HG03378 (cell line): ENCODE measurements around the gene IL23R.
A peak's percentile ranks its signal among the peaks of the same experiment; 100 is the strongest.

Experiments used
- ATAC-seq: cut with Tn5 transposase; IDR thresholded peaks from one replicate; pipeline ENCODE4 v1.9.1; 2021; ENCODE audit warnings: mild to moderate bottlenecking, moderate library complexity; ENCODE audit not compliant: unreplicated experiment

Gene IL23R

DNA sequence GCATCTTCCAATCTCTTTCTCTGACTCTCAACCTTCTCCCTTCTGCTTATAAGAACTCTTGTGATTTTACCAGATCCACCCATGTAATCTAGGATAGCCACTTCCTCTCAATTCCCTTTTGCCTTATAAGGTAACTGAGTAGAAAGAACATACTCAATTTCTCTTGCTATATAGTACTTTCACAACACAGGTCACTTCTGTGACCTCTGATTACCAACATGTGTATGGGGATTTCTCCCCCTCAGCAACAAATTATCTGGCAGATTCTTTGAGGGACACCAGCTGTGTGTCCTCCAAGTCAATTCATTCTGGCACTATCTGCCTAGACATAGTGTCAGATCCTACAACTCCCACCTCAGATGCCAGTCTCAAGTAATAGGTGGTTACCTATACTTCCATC is 62.5 kb downstream of the IL23R start:
- ATAC-seq = no peak

DNA sequence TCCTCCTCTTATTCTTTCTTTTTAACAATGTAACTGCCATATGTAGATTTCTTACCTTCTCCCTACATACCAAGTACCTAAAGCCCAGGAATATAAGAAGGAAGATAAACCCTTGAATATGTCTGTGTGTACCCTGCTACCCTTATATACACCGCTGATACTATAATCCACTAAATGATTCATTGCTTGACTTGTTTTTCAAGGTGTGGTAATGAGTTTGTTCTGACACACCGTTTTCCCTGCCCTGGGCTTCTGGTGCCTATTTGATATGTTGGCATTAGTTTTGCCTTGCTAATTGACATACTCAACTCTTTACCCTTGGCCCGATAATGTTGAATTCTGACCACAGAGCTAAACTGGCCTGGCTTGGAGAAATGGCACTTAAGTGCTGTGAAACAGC is 64.3 kb downstream of the IL23R start:
- no peak for ATAC-seq

DNA sequence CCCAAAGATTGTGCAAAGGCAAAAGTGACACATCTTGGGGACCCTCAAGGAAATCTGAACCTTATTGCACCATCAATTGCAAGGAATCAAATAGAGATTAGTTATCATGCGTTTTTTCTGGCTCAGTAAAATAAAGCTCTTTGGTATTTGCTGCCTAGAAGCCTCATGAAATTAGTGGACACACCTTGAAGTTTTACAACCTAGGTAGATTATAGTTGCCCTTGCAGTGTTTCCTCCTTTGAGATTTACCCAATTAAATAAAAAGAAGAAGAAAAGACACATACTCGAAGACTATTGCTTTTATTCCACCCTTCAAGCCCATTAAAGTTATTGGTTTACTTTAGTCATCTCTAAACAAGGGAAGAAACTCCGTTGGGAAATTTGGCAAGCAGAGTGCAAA is 70.0 kb downstream of the IL23R start:
- ATAC-seq = no peak

DNA sequence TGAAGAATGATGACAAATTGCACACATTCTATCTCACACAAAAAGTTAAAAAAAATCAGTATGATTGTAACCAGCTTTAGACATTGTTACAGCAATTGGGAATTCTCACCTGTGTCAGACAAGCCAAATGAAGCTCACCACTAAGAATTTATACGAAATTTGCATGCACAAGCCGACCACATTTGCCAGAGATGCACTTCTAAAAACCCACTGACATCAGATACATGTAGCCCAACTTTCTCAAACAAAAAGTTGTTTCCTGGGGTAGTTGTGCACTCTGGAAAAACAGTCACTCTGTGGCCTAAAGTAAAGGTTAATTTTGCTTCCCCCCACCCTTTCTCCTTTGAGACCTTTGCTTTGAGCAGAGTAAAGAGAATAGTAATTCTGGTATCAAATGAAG is 73.5 kb downstream of the IL23R start:
- ATAC-seq = no peak

DNA sequence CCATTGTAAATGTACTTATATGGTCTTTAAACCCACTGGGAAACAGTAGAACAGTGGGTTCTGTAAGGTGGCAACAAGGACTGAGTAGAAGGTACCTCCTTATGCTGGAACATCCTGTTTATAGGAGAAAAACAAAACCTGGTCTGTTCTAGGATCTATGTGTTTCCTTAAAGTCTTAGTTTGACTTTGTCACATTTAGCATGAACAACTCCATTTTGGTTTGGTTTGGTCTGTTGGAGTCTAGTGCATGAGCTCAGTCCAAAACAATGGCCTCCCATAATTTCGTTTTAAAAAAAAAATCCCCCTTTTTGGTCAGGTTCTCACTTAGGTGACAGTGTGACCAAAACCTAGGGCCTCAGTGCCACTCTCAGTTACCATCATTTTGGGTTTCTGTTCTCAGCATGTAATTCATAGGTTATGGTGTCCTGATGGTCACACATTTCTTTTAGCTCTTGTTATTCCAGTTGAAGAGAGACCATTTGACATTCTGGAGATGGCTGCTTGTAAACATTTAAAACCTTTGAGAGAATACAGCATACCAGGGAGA is 75.0 kb downstream of the IL23R start:
- no peak for ATAC-seq

DNA sequence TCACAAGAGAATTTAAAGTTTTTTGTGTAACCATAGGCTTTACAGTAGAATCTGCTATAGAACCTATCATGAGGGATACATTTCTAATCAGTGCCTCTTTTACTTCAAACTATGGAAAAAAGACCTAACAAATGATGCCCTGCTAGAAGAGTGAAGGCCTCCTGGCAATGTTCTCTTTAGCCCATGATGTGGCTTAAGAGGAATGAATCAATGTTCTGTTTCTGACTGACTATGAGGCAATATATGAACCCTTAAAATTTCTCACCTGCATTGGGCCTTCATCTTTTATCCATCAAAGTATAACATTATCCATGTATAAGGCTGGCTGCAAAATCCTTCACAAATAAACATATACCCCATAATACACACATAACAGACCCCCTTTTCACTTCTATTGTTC is 75.8 kb downstream of the IL23R start:
- ATAC-seq = no peak

DNA sequence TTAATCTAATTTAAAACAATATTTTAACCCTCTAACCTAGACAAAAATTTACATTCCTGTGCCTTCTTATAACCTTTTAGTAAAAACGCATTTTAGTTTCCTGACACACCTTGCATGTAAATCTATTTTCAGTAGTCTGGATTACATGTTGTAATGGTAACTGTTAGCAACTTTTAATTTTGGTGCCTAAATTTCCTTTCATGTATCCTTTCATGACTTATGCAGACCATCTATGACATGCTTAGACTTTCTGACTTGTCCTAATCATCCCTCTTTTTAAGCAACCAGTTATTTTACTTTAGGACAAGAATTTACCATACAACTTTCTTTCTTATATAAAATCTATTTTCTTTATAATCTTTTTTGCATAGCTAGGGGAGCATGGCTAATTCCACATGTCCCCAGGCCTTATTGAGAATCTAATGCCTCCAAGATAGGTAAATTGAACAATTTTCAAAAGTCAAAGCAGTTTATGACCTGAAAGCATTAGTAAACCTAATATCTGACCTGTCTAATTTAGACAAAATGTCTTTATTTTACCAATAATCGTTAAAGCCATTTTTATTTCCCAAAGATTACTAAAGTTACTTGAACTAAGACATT is 83.9 kb downstream of the IL23R start:
- no peak for ATAC-seq

DNA sequence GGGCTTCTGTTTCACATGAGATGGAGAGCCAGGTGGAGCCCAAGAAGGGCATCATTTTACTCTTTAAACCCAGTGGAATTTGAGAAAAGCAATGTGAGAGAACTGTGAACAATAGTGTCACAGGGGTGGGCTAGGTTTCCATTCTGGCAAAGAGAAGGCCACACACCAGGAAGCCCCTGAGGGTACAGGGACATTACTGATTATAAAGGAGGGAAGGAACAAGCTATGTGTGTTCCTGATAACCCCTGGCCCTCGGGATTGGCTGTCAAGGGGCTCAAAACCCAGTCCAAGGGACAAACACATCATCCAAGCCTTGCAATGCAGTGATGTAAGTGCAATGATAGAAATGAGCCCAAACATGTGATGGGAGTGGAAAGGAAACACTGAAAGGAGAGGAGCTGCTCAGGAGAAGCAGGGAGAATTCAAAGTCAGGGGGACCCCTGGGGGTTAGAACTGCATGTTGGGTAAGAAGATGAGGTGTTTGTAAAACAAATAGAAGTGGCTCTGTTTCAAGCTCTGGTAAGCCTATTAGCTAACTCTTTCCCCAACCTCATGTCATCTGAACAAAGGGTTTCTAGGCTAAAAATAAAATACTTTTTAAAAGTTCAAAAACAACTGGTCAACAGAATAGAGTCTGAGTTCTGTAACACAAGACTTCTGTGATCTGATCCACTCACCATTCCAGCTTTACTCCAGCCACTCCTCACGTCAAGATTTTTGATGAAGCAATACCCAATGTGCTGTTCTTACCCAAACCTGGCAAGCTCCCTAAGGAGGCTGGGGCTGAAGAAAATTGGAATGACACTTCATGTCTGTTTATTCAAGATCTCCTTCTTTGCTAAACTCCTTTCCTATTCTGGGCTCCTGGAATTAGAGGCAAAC is 90.3 kb downstream of the IL23R start:
- ATAC-seq = no peak

DNA sequence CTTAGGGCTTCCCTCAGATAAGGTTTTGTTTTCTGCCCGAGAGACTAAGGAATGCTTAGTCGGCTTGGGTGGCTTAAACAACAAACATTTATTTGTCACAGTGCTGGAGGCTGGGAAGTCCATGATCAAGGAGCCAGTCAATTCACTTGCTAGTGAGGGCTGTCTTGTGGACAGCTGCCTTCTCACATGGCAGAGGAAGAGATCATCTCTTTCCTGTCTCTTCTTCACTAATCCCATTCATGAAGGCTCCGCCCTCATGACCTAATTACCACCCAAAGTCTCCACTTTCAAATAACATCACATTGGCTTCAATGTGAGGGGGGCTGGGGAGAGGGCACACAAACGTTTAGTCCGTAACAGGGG is 90.9 kb downstream of the IL23R start:
- no peak for ATAC-seq

DNA sequence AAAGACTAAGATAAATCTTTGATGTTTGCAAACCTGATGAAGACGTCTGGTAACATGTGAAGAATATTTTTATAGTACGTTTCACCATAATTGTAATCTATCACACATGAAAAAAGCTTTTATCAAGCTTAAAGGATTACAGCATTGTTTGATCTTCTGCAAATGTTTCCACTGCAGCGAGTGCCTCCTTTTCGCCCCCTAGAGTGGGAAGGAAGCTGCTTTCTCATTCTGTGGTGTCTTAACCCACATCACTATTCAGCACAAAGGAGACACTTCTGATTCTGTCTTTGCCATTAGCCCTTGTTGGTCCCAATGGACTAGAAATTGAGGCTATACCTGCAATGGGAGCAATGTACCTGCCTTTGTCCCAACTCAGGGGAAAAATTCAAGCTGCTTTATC is 95.4 kb downstream of the IL23R start:
- ATAC-seq = no peak

DNA sequence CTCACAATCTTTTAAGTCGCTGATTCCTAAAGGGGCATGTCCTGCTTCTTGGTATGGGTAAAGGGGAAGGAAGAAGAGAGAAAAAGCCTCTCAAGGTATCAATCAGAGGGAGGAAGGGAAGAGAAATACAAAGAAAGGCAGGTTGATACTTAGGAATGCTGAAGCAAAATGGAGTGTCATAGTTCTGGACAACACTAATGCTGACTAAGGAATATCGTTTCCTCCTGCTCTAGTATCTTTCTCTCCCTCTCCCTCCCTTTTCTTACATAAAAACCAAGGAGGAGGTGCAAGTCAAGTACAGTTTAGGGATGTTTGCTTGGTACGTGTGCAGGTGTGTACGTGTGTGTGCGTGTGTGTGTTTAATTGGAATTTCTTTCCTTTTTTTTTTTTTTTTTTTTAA is 96.5 kb downstream of the IL23R start:
- ATAC-seq = no peak

DNA sequence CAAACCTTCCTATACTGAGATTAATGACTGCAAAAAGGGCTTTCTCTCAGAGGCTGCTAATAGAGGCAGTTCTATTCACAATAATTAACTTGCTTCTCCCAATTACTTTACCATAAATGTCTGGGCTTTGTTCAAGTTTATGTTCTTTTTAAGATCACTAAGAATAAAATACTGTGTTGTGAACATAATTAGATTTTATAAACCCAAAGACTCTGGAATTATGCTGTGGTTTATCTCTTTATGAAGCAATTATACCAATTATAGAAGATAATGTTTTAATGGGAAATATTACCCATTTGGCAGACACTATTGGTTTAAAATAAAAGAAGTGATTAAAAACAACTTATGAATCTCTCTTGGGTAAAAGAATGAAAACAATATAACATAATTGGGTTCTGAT is 97.9 kb downstream of the IL23R start:
- ATAC-seq = no peak

DNA sequence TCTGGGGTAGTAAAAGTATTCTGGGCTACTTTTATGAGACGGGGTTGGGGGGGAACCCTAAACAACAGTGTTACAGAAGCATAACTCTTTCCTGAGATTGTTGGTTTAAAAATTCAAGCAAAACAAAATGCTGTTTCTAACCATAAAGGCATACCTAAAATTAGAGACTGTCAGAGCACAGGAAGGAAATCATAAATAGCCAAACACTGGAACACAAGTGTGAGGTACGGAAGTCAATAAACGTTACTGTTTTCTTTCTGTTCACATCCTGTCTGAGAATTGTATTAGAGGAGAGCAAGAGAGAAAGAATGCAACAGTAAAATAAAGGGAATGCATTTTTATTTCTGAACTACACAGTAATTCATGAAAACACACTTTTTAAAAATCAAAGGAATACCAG is 98.6 kb downstream of the IL23R start:
- ATAC-seq = no peak

DNA sequence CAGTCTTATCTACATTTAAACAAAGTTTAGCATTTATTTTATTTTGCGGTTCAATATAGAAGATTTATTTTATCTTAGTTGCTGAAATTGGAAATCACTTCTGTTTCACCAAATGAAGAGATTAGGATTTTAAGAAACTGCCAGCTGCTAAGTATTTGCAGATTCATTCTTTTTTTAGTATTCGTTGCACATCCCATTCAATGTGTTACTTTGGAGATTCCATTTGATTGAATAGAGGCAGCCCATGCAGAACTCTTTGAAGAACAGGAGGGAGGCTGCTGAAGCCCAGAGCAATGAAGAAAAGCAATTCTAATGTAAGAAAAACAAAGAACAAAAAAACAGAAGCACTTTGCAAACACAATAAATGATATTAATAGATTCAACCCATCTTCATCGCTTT is 102.8 kb downstream of the IL23R start:
- ATAC-seq = no peak

DNA sequence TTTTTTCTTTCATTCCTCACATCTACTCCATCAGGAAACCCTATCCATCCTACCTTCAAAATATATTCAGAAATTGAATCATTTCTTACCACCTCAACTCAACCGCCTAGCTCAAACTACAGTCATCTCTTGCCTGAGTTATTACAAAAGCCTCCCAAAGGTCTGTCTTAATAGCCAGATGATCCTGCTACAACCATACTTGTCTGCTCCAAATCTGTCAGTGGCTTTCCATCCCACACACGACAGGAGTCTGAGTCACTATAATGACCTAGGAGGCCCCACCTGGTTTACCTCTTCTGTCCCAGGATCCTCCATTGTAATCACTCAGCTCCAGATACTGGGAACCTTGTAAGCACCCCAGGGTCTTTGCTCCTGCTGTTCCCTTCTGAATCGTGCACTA is 104.3 kb downstream of the IL23R start:
- ATAC-seq = no peak

DNA sequence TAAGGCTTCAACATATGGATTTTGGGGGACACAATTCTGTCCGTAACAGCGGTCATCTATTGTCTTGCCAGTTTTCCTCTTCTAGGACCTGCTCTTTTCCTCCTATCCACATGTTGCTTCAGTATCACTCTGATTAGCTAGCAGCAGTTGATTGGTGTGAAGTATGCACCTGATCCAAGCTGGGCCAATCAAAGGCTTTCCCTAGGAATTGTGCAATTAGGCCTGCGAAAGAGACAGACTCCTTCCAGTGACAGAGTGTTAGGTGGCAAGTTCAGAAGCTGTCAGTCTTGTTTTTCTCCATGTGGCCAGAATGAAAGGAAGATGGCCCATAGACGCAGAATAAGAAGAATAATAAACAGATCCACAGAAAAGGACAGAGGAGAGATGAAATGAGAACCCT is 107.3 kb downstream of the IL23R start:
- no peak for ATAC-seq

DNA sequence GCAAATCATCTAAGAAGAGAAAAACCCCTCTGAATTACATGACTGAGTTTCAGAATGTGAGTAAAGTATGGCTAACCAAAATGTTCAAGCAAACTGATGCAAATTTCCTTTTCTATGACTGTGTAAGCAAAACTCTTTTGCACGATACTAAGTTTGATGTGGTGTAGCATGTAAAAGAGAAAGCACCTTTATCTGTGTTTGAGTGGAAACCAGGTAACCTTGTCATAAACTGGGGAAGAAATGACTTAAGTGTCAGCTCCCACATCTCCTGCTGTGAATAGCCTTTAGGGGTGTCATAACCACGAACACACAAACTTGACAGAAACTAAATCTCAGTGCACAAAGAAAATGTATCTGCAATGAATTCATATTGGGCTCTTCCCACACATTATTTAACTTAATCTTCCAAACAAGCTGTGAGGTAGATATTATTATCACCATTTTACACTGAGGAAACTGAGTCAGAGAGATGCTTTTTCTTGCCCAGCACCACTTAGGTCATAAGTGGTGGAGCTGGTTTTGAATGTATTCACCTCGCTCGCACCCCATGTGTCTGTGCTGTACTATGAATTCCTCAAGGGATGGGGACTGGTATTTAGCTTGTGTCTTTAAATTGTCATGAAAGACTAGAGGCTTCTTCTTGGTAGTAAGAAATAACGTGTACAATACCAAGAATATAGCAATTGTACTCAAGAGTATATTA is 108.5 kb downstream of the IL23R start:
- peak; percentile 95 for ATAC-seq

DNA sequence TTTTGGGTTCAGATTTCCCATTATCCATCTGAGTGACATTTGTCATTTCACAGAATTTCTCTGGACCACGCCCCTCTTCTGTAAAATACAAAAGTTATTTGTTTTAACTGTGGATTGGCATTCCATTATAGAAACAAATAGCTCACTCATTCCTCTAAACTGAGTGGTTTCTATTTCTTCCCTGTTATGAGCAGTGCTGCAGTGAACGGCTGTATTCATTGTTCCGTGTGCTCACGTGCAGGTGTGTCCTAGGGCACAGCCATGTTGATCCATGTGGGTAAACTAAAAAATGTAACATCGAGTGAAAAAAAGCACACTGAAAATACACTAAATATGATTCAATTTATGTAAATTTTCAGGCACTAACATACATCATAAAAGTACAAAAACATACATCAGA is 114.4 kb downstream of the IL23R start:
- no peak for ATAC-seq

DNA sequence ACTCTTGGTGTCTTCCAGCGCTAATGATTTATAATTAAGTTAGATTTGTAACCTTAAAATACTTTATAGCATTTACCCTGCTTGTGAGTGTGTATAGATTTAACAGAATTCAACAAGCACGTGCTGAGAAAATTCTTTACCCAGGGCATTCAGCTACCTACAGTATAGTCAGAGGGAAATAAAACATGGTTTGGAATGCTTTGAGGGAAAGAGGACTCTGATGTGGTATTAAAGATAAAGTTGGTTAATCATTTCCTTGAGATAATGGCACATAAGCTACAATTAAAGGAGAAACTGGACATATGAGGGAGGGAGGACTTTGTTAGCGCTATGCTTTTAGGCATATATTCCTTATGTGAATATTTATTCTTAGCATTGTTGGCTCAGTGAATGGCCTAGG is 115.0 kb downstream of the IL23R start:
- ATAC-seq = no peak

DNA sequence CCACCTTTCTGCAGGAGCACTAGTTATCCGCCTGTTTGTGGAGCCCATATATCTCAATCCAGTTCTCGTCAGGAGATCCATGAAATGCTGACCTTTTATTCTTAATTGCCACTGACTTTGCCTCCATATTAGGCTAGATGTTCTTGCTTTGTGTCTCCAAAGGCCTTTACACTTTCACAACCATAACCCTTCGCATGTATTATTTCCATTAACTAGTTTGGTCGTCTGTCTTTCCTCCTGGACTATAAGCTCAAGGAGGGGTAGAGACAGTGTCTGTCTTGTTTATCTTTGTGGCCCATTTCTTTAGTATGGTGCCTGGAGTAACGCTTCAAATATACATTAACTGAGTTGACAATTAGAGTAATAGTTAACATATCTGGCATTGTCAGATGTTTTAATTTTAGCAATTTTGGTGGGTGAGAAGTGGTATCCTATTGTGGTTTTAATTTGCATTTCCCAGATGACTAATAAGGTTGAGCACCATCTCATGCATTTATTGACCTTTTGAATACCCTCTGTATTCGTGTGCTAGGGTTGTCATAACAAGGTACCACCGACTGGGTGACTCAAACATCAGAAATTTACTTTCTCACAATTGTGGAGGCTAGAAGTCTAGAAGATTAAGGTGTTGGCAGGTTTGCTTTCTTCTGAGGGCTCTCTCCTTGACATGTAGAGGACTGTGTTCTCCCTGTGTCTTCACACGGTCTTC is 119.7 kb downstream of the IL23R start:
- ATAC-seq = peak; percentile 97

DNA sequence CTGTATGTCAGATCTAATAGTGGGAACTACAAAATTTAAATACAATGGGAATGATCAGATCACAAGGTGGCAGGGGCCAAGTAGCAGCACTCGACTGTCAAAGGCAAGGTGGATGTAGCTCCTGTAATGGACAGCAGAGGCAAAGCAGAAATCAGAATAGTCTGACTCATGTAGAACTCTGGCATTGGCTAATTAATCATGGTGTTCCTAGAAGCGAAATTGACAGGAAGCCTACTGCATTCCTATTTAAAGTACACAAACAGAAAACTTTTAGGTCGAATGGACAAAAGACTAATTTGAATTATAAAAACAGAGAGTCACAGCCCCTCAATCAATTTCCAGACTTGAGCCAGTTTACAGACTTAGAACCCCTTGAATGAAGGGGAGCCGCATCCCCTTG is 124.0 kb downstream of the IL23R start:
- no peak for ATAC-seq
